ENCODE measurements around the gene COL15A1. TPM values are rescaled to one million over a fixed set of nuclear protein-coding genes. Genes with fewer than 3 reads are reported as not detected.

Gene COL15A1
- total RNA-seq, 1 experiment from 2014 or later: 0.04 TPM

- no peaks in the 10 kb centered on the region for H3K36me3 ChIP-seq (ENCODE audit: insufficient read depth, low read length, poor library complexity, severe bottlenecking)
- no peaks in the 10 kb centered on the region for H3K27me3 ChIP-seq (replicated peaks; ENCODE audit: insufficient read depth, low read depth, low read length, poor library complexity)
- ChIA-PET CTCF (interaction anchor here (0.7 kb wide), 1 partner anchor 1343 kb away, joined by 3 read pairs; no protein-coding TSS in a partner anchor), POLR2A (ENCODE audit: low non-redundant PET) (no interaction called here)
- no peak overlapping the region for H3K27ac ChIP-seq (ENCODE audit: low read depth, low read length, poor library complexity, severe bottlenecking)
- no peak for DNase-seq (ENCODE audit: low spot score)
- peaks cover 8% of the 10 kb centered on the region for H3K4me1 ChIP-seq (ENCODE audit: insufficient read depth, low read length, poor library complexity, severe bottlenecking)
- no peak overlapping the region for H3K4me3 ChIP-seq (ENCODE audit: low read depth, low read length, poor library complexity, severe bottlenecking)
- TF ChIP-seq EZH2 (IDR thresholded peaks at IDR 0.05; ENCODE audit: borderline replicate concordance, low read depth, low read length, poor library complexity, severe bottlenecking): no peak
- no peak for TF ChIP-seq CTCF (conservative IDR thresholded peaks at IDR 0.05; ENCODE audit: low read depth, low read length)
- intact Hi-C loops (cut with micrococcal nuclease; ENCODE audit: unreplicated experiment): no loop called here
- H3K9me3 ChIP-seq (ENCODE audit: low read depth, low read length, poor library complexity, severe bottlenecking): no peaks in the 10 kb centered on the region
- BruUV-seq (replicated peaks): no TSS peak
Observed at GRCh38 chr9:99073985-99074901, 130.5 kb downstream of the COL15A1 start.

GRCh38 chr9:99074902-99075245, 131.2 kb downstream of the COL15A1 start:
- CTCF ChIA-PET: no interaction called here
- H3K27me3 ChIP-seq (replicated peaks; ENCODE audit: insufficient read depth, low read depth, low read length, poor library complexity): no peaks in the 10 kb centered on the region
- intact Hi-C loops (cut with micrococcal nuclease; ENCODE audit: unreplicated experiment): no loop called here

GRCh38 chr9:99075246-99075912, 131.7 kb downstream of the COL15A1 start:
- no TSS peak for BruUV-seq (replicated peaks)
- intact Hi-C loops (cut with micrococcal nuclease; ENCODE audit: unreplicated experiment): no loop called here
- ChIA-PET CTCF (no interaction called here), POLR2A (ENCODE audit: low non-redundant PET) (no interaction called here)
- H3K9me3 ChIP-seq (ENCODE audit: low read depth, low read length, poor library complexity, severe bottlenecking): no peaks in the 10 kb centered on the region
- no peak overlapping the region for H3K27ac ChIP-seq (ENCODE audit: low read depth, low read length, poor library complexity, severe bottlenecking)
- TF ChIP-seq CTCF (conservative IDR thresholded peaks at IDR 0.05; ENCODE audit: low read depth, low read length) (no peak), EZH2 (IDR thresholded peaks at IDR 0.05; ENCODE audit: borderline replicate concordance, low read depth, low read length, poor library complexity, severe bottlenecking) (no peak)
- no peaks in the 10 kb centered on the region for H3K27me3 ChIP-seq (replicated peaks; ENCODE audit: insufficient read depth, low read depth, low read length, poor library complexity)
- DNase-seq (ENCODE audit: low spot score): no peak
- no peak overlapping the region for H3K4me3 ChIP-seq (ENCODE audit: low read depth, low read length, poor library complexity, severe bottlenecking)
- H3K4me1 ChIP-seq (ENCODE audit: insufficient read depth, low read length, poor library complexity, severe bottlenecking): no peaks in the 10 kb centered on the region
- H3K36me3 ChIP-seq (ENCODE audit: insufficient read depth, low read length, poor library complexity, severe bottlenecking): no peaks in the 10 kb centered on the region

More at GRCh38 chr9:99074902-99075245, 131.2 kb downstream of the COL15A1 start:
- H3K9me3 ChIP-seq (ENCODE audit: low read depth, low read length, poor library complexity, severe bottlenecking): no peaks in the 10 kb centered on the region
- H3K4me3 ChIP-seq (ENCODE audit: low read depth, low read length, poor library complexity, severe bottlenecking): no peak overlapping the region
- BruUV-seq (replicated peaks): no TSS peak
- H3K27ac ChIP-seq (ENCODE audit: low read depth, low read length, poor library complexity, severe bottlenecking): no peak overlapping the region
- no peak for DNase-seq (ENCODE audit: low spot score)
- H3K4me1 ChIP-seq (ENCODE audit: insufficient read depth, low read length, poor library complexity, severe bottlenecking): peaks cover 2% of the 10 kb centered on the region
- POLR2A ChIA-PET (ENCODE audit: low non-redundant PET): no interaction called here
- H3K36me3 ChIP-seq (ENCODE audit: insufficient read depth, low read length, poor library complexity, severe bottlenecking): no peaks in the 10 kb centered on the region
- TF ChIP-seq EZH2 (IDR thresholded peaks at IDR 0.05; ENCODE audit: borderline replicate concordance, low read depth, low read length, poor library complexity, severe bottlenecking): no peak
- no peak for TF ChIP-seq CTCF (conservative IDR thresholded peaks at IDR 0.05; ENCODE audit: low read depth, low read length)

Measured in A673 (cell line).